ENCODE measurements around the gene SPTY2D1. TPM values are rescaled to one million over a fixed set of nuclear protein-coding genes. Genes with fewer than 3 reads are reported as not detected.
"Not testable (repeated sequence)": the region's sequence is repeated elsewhere in the genome, so short reads cannot be mapped to it uniquely, and the experiment has no call there.

Gene SPTY2D1
- total RNA-seq (2022) (26.8 and 30.2 TPM in 2 replicates), Bru-seq, nascent RNA (percentile 86 among the genes with signal in this experiment), BruChase-seq, experiment 1, labeled RNA remaining after a 6-hour chase (percentile 79 among the genes with signal in this experiment), BruChase-seq, experiment 2, labeled RNA remaining after a 2-hour chase (percentile 93 among the genes with signal in this experiment)
- long read RNA-seq, full-length matches to known transcripts: 26 of 48 reads
- long read RNA-seq, partial matches to known transcripts: 7 of 48 reads
- long read RNA-seq, other reads (novel, unspliced or antisense): 15 of 48 reads

GRCh38 chr11:18634140-18635032 is at the start of gene SPTY2D1:
Gene SPTY2D1 (minus strand): TSS chr11:18634342. CDS start chr11:18634257, 85 bp downstream.
- peak within 1 kb of the TSS; percentile 99 for H3K27ac Mint-ChIP-seq (ENCODE audit: low read depth, unreplicated experiment)
- ChIA-PET POLR2A (interaction anchor here (0.5 to 5.3 kb wide), 25 partner anchors 10 to 1733 kb away, joined by 3 to 64 read pairs (median 6); partner anchors contain the start of genes LDHA, TMEM86A, TSG101 and UEVLD), CTCF (interaction anchor here (0.5 to 1.9 kb wide), 12 partner anchors 10 to 250 kb away, joined by 3 to 9 read pairs (median 4); no protein-coding TSS in a partner anchor)

GRCh38 chr11:18682466-18682865 is 48.3 kb upstream of the SPTY2D1 start:
- H3K36me3 Mint-ChIP-seq (ENCODE audit: insufficient read depth, unreplicated experiment): no peaks in the 10 kb centered on the region
- no peaks in the 10 kb centered on the region for H3K4me1 Mint-ChIP-seq (ENCODE audit: insufficient read depth, unreplicated experiment)
- DNase-seq (ENCODE audit: unreplicated experiment): no peak
- ChIA-PET POLR2A (no interaction called here), CTCF (no interaction called here)
- H3K9me3 Mint-ChIP-seq (ENCODE audit: unreplicated experiment): no peaks in the 10 kb centered on the region
- intact Hi-C loops (cut with micrococcal nuclease): no loop called here
- TF ChIP-seq, protein P1, sequence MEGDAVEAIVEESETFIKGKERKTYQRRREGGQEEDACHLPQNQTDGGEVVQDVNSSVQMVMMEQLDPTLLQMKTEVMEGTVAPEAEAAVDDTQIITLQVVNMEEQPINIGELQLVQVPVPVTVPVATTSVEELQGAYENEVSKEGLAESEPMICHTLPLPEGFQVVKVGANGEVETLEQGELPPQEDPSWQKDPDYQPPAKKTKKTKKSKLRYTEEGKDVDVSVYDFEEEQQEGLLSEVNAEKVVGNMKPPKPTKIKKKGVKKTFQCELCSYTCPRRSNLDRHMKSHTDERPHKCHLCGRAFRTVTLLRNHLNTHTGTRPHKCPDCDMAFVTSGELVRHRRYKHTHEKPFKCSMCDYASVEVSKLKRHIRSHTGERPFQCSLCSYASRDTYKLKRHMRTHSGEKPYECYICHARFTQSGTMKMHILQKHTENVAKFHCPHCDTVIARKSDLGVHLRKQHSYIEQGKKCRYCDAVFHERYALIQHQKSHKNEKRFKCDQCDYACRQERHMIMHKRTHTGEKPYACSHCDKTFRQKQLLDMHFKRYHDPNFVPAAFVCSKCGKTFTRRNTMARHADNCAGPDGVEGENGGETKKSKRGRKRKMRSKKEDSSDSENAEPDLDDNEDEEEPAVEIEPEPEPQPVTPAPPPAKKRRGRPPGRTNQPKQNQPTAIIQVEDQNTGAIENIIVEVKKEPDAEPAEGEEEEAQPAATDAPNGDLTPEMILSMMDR (IDR thresholded peaks at IDR 0.05; ENCODE audit: unreplicated experiment): no peak
- H3K4me3 Mint-ChIP-seq (ENCODE audit: unreplicated experiment): no peak overlapping the region
- BruUV-seq (replicated peaks): no TSS peak
- no peaks in the 10 kb centered on the region for H3K27me3 Mint-ChIP-seq (ENCODE audit: insufficient read depth, unreplicated experiment)
- no peak overlapping the region for H3K27ac Mint-ChIP-seq (ENCODE audit: low read depth, unreplicated experiment)

More at GRCh38 chr11:18634140-18635032, at the start of gene SPTY2D1:
- peak within 1 kb of the TSS; percentile 91 for H3K4me3 Mint-ChIP-seq (ENCODE audit: unreplicated experiment)
- intact Hi-C loops (cut with micrococcal nuclease): loop anchor here (1.0 to 10.0 kb wide), 2 partner anchors 46 to 90 kb away; partner anchors contain the start of gene UEVLD
- TF ChIP-seq, protein P1 (IDR thresholded peaks at IDR 0.05; ENCODE audit: unreplicated experiment): no peak
- H3K36me3 Mint-ChIP-seq (ENCODE audit: insufficient read depth, unreplicated experiment): no peaks in the 10 kb centered on the region
- H3K27me3 Mint-ChIP-seq (ENCODE audit: insufficient read depth, unreplicated experiment): no peaks in the 10 kb centered on the region
- H3K9me3 Mint-ChIP-seq (ENCODE audit: unreplicated experiment): no peaks in the 10 kb centered on the region
- peak; percentile 99 for DNase-seq (ENCODE audit: unreplicated experiment)
- H3K4me1 Mint-ChIP-seq (ENCODE audit: insufficient read depth, unreplicated experiment): peaks cover 14% of the 10 kb centered on the region
- TSS peak; percentile 94 for BruUV-seq (replicated peaks)

- POLR2A ChIA-PET; intact Hi-C loops (cut with micrococcal nuclease); H3K9me3 Mint-ChIP-seq (ENCODE audit: unreplicated experiment); H3K36me3 Mint-ChIP-seq (ENCODE audit: insufficient read depth, unreplicated experiment); H3K27ac Mint-ChIP-seq (ENCODE audit: low read depth, unreplicated experiment); DNase-seq (ENCODE audit: unreplicated experiment); H3K4me3 Mint-ChIP-seq (ENCODE audit: unreplicated experiment); BruUV-seq (replicated peaks); H3K4me1 Mint-ChIP-seq (ENCODE audit: insufficient read depth, unreplicated experiment); H3K27me3 Mint-ChIP-seq (ENCODE audit: insufficient read depth, unreplicated experiment); CTCF ChIA-PET: not testable (repeated sequence)
These were observed 47.8 kb upstream of the SPTY2D1 start for GRCh38 chr11:18681949-18682348.

GRCh38 chr11:18677560-18677959 is 43.4 kb upstream of the SPTY2D1 start:
- BruUV-seq (replicated peaks): no TSS peak
- Mint-ChIP-seq H3K4me3 (ENCODE audit: unreplicated experiment) (no peak overlapping the region), H3K36me3 (ENCODE audit: insufficient read depth, unreplicated experiment) (no peaks in the 10 kb centered on the region), H3K27ac (ENCODE audit: low read depth, unreplicated experiment) (no peak overlapping the region), H3K27me3 (ENCODE audit: insufficient read depth, unreplicated experiment) (no peaks in the 10 kb centered on the region), H3K9me3 (ENCODE audit: unreplicated experiment) (no peaks in the 10 kb centered on the region), H3K4me1 (ENCODE audit: insufficient read depth, unreplicated experiment) (no peaks in the 10 kb centered on the region)
- TF ChIP-seq, protein P1 (IDR thresholded peaks at IDR 0.05; ENCODE audit: unreplicated experiment): no peak
- POLR2A ChIA-PET: interaction anchor here (0.6 kb wide), 1 partner anchor 96 kb away, joined by 3 read pairs; no protein-coding TSS in a partner anchor
- intact Hi-C loops (cut with micrococcal nuclease): no loop called here
- CTCF ChIA-PET: no interaction called here
- DNase-seq (ENCODE audit: unreplicated experiment): no peak

Measured in MCF 10A (cell line).